ENCODE measurements around the gene EPB41L3.

DNA sequence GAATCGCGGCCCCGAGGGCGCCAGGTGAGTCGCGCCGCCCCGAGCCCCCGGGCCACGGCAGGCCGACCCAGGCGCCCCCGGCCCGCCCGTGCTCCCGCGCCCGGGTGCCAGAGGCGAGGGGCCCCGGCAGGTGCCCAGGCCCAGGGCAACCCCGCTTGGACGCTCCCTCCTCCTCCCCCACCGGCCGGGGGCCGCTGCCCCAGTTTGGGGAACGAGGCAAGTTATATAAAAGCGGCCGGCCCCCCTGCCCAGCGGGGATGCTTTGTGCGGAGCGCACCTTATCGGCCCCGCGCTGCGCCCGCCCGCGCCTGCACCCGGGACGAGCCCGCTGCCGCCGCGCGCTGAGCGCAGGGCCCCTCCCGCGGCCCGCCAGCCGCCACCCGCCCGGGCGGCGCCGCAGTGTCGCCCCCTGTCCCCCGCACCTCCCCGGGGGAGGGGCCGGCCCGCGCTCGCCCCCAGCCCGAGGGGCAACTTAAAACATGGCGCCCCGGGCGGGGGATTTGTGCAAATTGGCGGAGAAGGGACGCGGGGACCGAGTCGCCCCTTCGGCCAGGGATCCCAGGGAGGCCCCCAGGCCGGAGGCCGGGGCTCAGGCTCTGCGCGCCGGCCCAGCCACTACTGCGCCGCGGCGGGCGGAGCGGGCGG is 639 bp downstream of the EPB41L3 start:
- no peak for TF ChIP-seq POLR2AphosphoS5 (IDR thresholded peaks at IDR 0.05)
- TF ChIP-seq, protein P1, sequence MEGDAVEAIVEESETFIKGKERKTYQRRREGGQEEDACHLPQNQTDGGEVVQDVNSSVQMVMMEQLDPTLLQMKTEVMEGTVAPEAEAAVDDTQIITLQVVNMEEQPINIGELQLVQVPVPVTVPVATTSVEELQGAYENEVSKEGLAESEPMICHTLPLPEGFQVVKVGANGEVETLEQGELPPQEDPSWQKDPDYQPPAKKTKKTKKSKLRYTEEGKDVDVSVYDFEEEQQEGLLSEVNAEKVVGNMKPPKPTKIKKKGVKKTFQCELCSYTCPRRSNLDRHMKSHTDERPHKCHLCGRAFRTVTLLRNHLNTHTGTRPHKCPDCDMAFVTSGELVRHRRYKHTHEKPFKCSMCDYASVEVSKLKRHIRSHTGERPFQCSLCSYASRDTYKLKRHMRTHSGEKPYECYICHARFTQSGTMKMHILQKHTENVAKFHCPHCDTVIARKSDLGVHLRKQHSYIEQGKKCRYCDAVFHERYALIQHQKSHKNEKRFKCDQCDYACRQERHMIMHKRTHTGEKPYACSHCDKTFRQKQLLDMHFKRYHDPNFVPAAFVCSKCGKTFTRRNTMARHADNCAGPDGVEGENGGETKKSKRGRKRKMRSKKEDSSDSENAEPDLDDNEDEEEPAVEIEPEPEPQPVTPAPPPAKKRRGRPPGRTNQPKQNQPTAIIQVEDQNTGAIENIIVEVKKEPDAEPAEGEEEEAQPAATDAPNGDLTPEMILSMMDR (IDR thresholded peaks at IDR 0.05 in 8 of 11, conservative IDR thresholded peaks at IDR 0.05 in 3 of 11): no peak
- TF ChIP-seq POLR2A (IDR thresholded peaks at IDR 0.05): no peak

Data from spleen (tissue), 7 donors.